DMS53 treated with DMSO at 0.1 percent for 48 hours (cell line): ENCODE data around the gene MSLN.
A peak's percentile ranks its signal among the peaks of the same experiment; 100 is the strongest.
"Not testable (repeated sequence)": the region's sequence is repeated elsewhere in the genome, so short reads cannot be mapped to it uniquely, and the experiment has no call there.

ENCODE experiments used
- DNase-seq: peaks from one replicate; lab custom pipeline; 2025; ENCODE audit not compliant: unreplicated experiment; lab: John Stamatoyannopoulos, UW

Gene MSLN

GRCh38 chr16:754121-754607, 6.4 kb upstream of the MSLN start:
- DNase-seq, result not testable (repeated sequence)

DNA sequence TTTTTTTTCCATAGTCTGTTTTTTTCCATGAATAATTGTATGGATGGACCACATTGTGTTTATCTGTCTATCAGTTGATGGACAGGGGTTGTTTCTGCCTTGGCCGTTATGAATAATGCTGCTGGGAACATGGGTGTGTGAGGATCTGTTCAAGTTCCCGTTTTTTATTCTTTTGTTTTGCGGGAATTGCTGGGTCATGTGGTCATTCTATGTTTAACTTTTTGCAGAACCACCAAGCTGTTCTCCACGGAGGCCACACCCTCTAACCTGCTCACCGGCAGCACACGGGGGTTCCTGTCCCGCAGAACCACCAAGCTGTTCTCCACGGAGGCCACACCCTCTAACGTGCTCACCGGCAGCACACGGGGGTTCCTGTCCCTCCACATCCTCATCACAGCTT, 5.9 kb upstream of the MSLN start:
- no peak for DNase-seq

DNA sequence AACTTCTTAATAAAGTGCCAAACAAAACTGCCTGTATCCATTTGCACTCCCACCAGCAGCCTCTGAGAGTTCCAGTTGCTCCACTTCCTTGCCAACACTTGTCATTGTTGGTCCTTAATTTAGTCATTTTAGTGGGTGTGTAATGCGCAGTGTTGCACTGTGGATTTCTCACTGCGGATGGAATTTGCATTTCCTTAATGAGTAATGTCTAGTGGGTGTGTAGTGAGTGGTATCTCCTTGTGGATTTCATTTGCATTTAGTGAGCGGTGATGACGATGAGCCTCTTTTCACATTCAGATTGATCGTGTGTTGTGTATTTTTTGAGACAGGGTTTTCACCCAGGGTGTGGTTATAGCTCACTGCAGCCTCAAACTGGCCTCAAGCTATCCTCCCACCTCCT, 4.1 kb upstream of the MSLN start:
- no peak for DNase-seq

DNA sequence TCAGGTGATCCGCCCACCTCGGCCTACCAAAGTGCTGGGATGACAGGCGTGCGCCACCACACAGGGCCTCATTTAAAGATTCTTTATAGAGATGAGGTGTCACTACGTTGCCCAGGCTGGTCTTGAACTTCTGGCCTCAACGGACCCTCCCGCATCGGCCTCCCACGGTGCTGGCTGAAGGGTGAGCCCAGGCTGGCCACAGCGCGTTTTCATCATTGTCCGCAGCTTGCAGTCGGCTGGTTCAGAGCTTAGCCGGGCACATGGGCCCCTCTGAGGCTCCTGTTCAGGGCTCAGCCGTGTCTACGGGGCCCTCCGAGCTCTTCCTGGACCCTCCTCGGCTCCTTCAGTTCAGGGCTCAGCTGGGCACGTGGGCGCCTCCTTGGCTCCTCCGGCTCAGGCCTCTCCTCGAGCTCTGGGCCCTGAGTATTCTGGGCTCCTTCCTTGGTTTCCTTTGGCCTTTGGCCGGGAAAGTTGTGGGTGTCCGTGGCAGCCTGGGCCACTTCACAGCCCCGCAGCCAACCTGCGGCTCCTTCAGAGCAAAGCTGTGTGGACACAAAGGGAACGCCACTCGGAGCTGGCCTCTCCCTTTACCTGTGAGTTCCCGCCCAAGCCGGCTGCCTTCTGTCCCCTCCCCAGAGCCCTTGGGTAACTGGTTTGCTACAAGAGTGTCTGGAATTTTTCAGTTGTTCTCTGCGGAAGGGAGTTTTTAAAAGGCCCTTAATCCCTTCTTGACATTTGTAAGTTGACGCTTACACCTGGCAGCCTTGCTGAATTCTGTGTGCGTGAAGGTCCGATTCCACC, 1.2 kb upstream of the MSLN start:
- DNase-seq, result peak; percentile 17

GRCh38 chr16:760065-760464, 469 bp upstream of the MSLN start:
- DNase-seq, result no peak

- no peak for DNase-seq
These were observed 1.3 kb downstream of the MSLN start for GRCh38 chr16:761625-762513.

- DNase-seq, result no peak
These were observed 2.2 kb downstream of the MSLN start for GRCh38 chr16:762595-763268.

DNA sequence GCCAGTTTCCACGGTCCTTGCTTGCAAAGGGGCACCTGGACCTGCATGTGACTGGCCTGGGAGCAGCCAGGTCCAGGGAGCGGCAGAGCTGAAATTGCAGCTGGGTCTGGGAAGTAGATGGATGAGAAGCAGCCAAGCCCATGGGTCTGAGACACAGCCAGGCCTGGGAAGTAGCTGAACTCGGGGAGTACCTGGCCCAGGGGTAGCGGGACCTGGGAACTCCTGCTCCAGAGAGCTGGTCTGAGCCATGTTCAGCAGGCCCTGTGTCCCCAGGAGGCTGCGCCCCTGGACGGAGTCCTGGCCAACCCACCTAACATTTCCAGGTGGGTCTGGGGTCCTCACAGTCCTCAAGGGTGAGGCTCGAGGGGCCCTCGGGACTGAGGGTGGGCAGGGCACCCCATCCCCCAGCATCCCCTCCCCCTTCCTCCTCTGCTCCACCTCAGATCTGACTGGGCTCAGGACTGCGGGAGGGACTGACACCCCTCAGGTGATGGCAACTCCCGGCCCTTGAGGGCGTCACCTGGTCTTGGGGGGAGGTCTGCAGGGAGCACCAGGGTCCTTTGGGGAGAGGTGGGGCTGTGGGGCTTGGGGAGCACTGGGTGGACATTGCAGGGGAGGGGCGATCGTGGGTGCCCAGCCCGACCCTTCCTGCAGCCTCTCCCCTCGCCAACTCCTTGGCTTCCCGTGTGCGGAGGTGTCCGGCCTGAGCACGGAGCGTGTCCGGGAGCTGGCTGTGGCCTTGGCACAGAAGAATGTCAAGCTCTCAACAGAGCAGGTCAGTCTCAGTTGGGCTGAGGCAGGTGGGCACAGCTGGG, 3.0 kb downstream of the MSLN start:
- no peak for DNase-seq

DNA sequence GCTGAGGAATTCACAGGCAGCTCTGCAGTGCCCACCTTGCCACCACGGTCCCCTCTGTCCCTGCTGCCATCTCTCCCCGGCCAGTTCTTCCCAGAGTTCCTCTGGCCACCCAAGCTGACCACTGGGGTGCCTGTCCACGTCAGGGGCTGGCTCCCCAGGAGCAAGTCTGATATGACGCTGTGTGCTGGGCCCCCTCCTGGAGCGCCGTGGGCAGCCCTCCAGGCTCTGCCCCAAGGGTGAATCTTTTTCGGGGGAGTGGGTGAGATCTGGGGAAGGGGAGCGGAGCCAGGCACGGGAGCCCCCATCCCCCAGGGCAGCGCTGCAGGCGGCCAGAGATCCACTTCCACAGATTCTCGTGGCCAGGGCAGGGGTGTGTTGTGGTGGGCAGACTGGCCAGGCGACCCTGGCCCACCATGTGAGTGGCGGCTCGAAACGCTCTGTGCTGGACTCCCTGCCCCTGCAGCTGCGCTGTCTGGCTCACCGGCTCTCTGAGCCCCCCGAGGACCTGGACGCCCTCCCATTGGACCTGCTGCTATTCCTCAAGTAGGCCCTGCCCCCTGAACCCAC, 3.7 kb downstream of the MSLN start:
- DNase-seq, result no peak

DNA sequence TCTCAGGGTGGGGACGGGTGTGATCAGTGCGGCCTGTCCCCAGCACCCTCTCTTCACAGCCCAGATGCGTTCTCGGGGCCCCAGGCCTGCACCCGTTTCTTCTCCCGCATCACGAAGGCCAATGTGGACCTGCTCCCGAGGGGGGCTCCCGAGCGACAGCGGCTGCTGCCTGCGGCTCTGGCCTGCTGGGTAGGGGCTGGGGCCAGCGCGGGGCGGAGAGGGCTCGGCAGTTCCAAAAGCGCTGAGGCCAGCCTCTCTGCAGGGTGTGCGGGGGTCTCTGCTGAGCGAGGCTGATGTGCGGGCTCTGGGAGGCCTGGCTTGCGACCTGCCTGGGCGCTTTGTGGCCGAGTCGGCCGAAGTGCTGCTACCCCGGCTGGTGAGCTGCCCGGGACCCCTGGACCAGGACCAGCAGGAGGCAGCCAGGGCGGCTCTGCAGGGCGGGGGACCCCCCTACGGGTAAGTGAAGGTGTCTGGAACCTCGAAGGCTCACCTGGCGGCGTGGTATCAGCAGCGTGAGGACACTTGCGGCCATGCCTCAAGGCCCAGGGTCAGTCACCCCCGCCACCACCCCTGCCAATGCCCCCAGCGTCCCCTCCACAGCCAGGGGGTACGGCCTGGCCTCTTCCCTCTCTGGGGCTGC, 4.4 kb downstream of the MSLN start:
- DNase-seq, result no peak

- DNase-seq, result no peak
These were observed 4.9 kb downstream of the MSLN start for GRCh38 chr16:765488-765865.

GRCh38 chr16:766008-766819, 5.7 kb downstream of the MSLN start:
- no peak for DNase-seq

- DNase-seq, result no peak
These were observed 6.5 kb downstream of the MSLN start for GRCh38 chr16:766820-767640.

GRCh38 chr16:767743-768235, 7.3 kb downstream of the MSLN start:
- DNase-seq, result no peak

DNA sequence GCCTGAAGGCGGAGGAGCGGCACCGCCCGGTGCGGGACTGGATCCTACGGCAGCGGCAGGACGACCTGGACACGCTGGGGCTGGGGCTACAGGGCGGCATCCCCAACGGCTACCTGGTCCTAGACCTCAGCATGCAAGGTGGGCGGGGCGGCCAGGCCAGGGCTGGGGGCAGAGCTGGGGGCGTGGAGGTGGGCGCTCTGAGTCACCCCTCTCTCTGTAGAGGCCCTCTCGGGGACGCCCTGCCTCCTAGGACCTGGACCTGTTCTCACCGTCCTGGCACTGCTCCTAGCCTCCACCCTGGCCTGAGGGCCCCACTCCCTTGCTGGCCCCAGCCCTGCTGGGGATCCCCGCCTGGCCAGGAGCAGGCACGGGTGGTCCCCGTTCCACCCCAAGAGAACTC, 7.9 kb downstream of the MSLN start:
- DNase-seq, result no peak

- no peak for DNase-seq
These were observed 8.8 kb downstream of the MSLN start for GRCh38 chr16:769184-769784.

- DNase-seq, result no peak
These were observed 9.4 kb downstream of the MSLN start for GRCh38 chr16:769934-770333.

GRCh38 chr16:770411-770810, 9.9 kb downstream of the MSLN start:
- no peak for DNase-seq
